Stomach (tissue), 9 donors: ENCODE measurements around the gene FBXL5. TPM values are rescaled to one million over a fixed set of nuclear protein-coding genes. Genes with fewer than 3 reads are reported as not detected.

ENCODE experiments used
- DNase-seq, 2 donors: peaks; one replicate each; pipeline versions ENCODE4 v3.0.0 to v3.0.0-alpha.2; 2013 to 2019
- H3K27ac ChIP-seq, 5 donors: fragments of 200-600 bp in 4 of 5; sonication (generic) in 4 of 5; one replicate each; pipeline ENCODE4 v1.5.1; 2013 to 2019; ENCODE audit warnings: mild to moderate bottlenecking in 1 of 5, moderate library complexity in 1 of 5
- H3K27me3 ChIP-seq, 3 donors: fragments of 200-600 bp; sonication (generic); one replicate each; pipeline ENCODE4 v1.5.1; 2017 to 2019; ENCODE audit warnings: mixed run types in 1 of 3
- H3K36me3 ChIP-seq, 4 donors: fragments of 200-600 bp; sonication (generic); 1 replicate in 3 of 4; 2 replicates in 1 of 4; pipeline ENCODE4 v1.5.1; 2016 to 2019
- H3K4me1 ChIP-seq, 4 donors: fragments of 200-600 bp; sonication (generic); one replicate each; pipeline ENCODE4 v1.5.1; 2016 to 2019
- H3K4me3 ChIP-seq, 4 donors: fragments of 200-600 bp; sonication (generic) in 3 of 4; one replicate each; pipeline ENCODE4 v1.5.1; 2016 to 2019; ENCODE audit warnings: mild to moderate bottlenecking in 1 of 4
- H3K9me3 ChIP-seq, 4 donors: fragments of 200-600 bp; sonication (generic); one replicate each; pipeline ENCODE4 v1.5.1; 2016 to 2019
- CTCF ChIP-seq, 7 experiments: fragments of 450-650 bp in 4 of 7; fragments of 200-600 bp in 3 of 7; sonication (generic) in 3 of 7; IDR thresholded peaks; one replicate each; pipeline ENCODE4 v1.5.1; 2016 to 2019; ENCODE audit warnings: antibody characterized with exemption in 7 of 7, control low read depth in 2 of 7, mild to moderate bottlenecking in 1 of 7
- EP300 ChIP-seq: sonication (generic); formaldehyde crosslinking; IDR thresholded peaks from one replicate; pipeline ENCODE4 v1.6.1; 2017; ENCODE audit warnings: antibody characterized with exemption
- POLR2A ChIP-seq, 4 donors: fragments of 450-650 bp; IDR thresholded peaks; one replicate each; pipeline ENCODE4 v1.6.1; 2016; ENCODE audit warnings: antibody characterized with exemption in 4 of 4, control low read depth in 2 of 4, mild to moderate bottlenecking in 1 of 4, moderate library complexity in 1 of 4
- POLR2AphosphoS5 ChIP-seq, 3 donors: sonication (generic); formaldehyde crosslinking; IDR thresholded peaks; one replicate each; pipeline ENCODE4 v1.6.1; 2016; ENCODE audit warnings: antibody characterized with exemption in 3 of 3
- WGBS, 5 donors: extraction: QIAGEN DNeasy Blood & Tissue Kit in 3 of 5; methylation state at CpG; one replicate each; pipeline versions ENCODE4 v1.1.5 to v1.1.7; 2013 to 2018; 5-methylcytosine and 5-hydroxymethylcytosine counted together
- intact Hi-C: fragments of 100-400 bp; cut with DNase I; formaldehyde crosslinking; loops from one replicate; pipeline ENCODE4 v1.15.1; 2023; ENCODE audit warnings: low total_unique reads
- polyA plus RNA-seq, 3 donors: library from polyadenylated mRNA; stranded (reverse); fragments of 200-250 nt; gene quantifications; one replicate each; pipeline ENCODE4 v1.2.3, GENCODE V29; 2013
- total RNA-seq, 5 donors: library from RNA; depleted of rRNA; stranded (reverse); fragments of >200 nt; gene quantifications; one replicate each; pipeline versions ENCODE4 v1.1.0 to v1.2.3, GENCODE V29; 2014 to 2016
- donor health status: healthy with polysubstance abuse.
- donor health status: Bipolar disorder and iron deficiency.
- donor health status: healthy.

The FBXL5 gene
- total and polyA plus RNA-seq, 8 donors, result 15.6 to 196 (median 76.9) TPM

- 91 to 99% (median 93%) methylated on average over 3 of the region's 3 CpGs for WGBS, 5 donors
- H3K27me3 ChIP-seq, result no peaks in the 10 kb centered on the region
- H3K4me1 ChIP-seq, result peaks cover 0 to 16% (median 3%) of the 10 kb centered on the region in 4 donors
- peaks cover 0 to 70% (median 50%) of the 10 kb centered on the region in 4 donors for H3K36me3 ChIP-seq
- intact Hi-C loops, result no loop called here
- no peak overlapping the region for H3K4me3 ChIP-seq
- TF ChIP-seq EP300 (peak; percentile 63), POLR2AphosphoS5 (IDR thresholded peaks at IDR 0.05) (peak in 1 of 3 donors; percentile 27), POLR2A (IDR thresholded peaks at IDR 0.05) (no peak)
- DNase-seq, result no peak
- no peaks in the 10 kb centered on the region for H3K9me3 ChIP-seq
- peak overlapping the region in 2 of 5 donors; percentile 5 to 46 for H3K27ac ChIP-seq
Measured at GRCh38 chr4:15600176-15600575, 55.0 kb downstream of the FBXL5 start.

- H3K36me3 ChIP-seq, result peaks cover 0 to 66% (median 43%) of the 10 kb centered on the region in 4 donors
- DNase-seq, result peak in 1 of 2 donors; percentile 7
- intact Hi-C loops, result no loop called here
- no peaks in the 10 kb centered on the region for H3K27me3 ChIP-seq
- 77 to 86% (median 82%) methylated on average over 4 of the region's 4 CpGs for WGBS, 5 donors
- peaks cover 0 to 16% (median 3%) of the 10 kb centered on the region in 4 donors for H3K4me1 ChIP-seq
- H3K27ac ChIP-seq, result peak overlapping the region in 2 of 5 donors; percentile 25 to 44
- TF ChIP-seq POLR2A (IDR thresholded peaks at IDR 0.05), result no peak
- no peak for TF ChIP-seq CTCF (IDR thresholded peaks at IDR 0.05)
- TF ChIP-seq POLR2AphosphoS5 (IDR thresholded peaks at IDR 0.05), result peak in 2 of 3 donors; percentile 20 to 35
- H3K9me3 ChIP-seq, result no peaks in the 10 kb centered on the region
- no peak overlapping the region for H3K4me3 ChIP-seq
Measured at GRCh38 chr4:15598644-15599043, 56.5 kb downstream of the FBXL5 start.

- WGBS, 5 donors, result 31 to 75% (median 45%) methylated on average over 3 of the region's 3 CpGs
- H3K36me3 ChIP-seq, result peaks cover 0 to 31% (median 16%) of the 10 kb centered on the region in 4 donors
- H3K9me3 ChIP-seq, result no peaks in the 10 kb centered on the region
- no peak overlapping the region for H3K4me3 ChIP-seq
- H3K27ac ChIP-seq, result no peak overlapping the region
- H3K27me3 ChIP-seq, result no peaks in the 10 kb centered on the region
- peaks cover 0 to 16% (median 2%) of the 10 kb centered on the region in 4 donors for H3K4me1 ChIP-seq
- intact Hi-C loops, result no loop called here
- TF ChIP-seq CTCF (IDR thresholded peaks at IDR 0.05) (no peak), POLR2A (IDR thresholded peaks at IDR 0.05) (no peak), EP300 (no peak), POLR2AphosphoS5 (IDR thresholded peaks at IDR 0.05) (no peak)
- no peak for DNase-seq
Measured at GRCh38 chr4:15592799-15593198, 62.4 kb downstream of the FBXL5 start.

DNA sequence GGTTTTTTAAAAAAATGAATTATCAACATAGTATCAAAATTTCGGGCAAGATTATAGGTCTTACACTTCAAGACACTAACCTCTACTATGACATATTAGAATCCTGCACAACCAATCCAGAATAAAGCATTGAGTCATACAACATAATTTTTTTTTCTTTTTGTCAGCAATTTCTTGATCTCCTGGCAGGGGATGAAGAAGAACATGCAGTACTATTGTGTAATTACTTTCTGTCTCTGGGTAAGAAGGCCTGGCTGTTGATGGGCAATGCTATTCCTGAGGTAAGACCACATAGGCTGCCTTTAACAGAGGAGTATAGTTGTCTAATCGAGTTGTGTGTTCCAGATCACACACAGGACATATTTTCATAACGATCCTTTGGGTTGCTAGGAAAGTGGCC lies 67.5 kb downstream of the FBXL5 start:
- 64 to 84% (median 67%) methylated on average over 3 of the region's 3 CpGs for WGBS, 5 donors

More for the DNA sequence above, 67.5 kb downstream of the FBXL5 start:
- TF ChIP-seq POLR2A (IDR thresholded peaks at IDR 0.05), result no peak
- peak in 1 of 3 donors; percentile 42 for TF ChIP-seq POLR2AphosphoS5 (IDR thresholded peaks at IDR 0.05)
- no peak for TF ChIP-seq EP300
- no peak for TF ChIP-seq CTCF (IDR thresholded peaks at IDR 0.05)
- H3K4me3 ChIP-seq, result no peak overlapping the region
- no peaks in the 10 kb centered on the region for H3K27me3 ChIP-seq
- peak overlapping the region in 2 of 5 donors; percentile 3 to 50 for H3K27ac ChIP-seq
- H3K4me1 ChIP-seq, result peaks cover 0 to 8% (median 3%) of the 10 kb centered on the region in 4 donors
- no peaks in the 10 kb centered on the region for H3K9me3 ChIP-seq
- H3K36me3 ChIP-seq, result peaks cover 0 to 10% (median 5%) of the 10 kb centered on the region in 4 donors
- intact Hi-C loops, result no loop called here
- DNase-seq, result no peak
